PC-9 (cell line): ENCODE data around the gene BCL11A. TPM values are rescaled to one million over a fixed set of nuclear protein-coding genes. Genes with fewer than 3 reads are reported as not detected.

ENCODE experiments used
- BruUV-seq: library from RNA; stranded (reverse); fragments of 400-500 nt; replicated peaks from 2 replicates; lab custom pipeline; 2021; lab: Mats Ljungman, UMichigan
- CTCF ChIA-PET: fragments of 300-600 bp; sonication (Branson Sonifier 250); formaldehyde crosslinking; loops from one replicate; lab custom pipeline; 2022; ENCODE audit warnings: antibody characterized with exemption; lab: Charles Lee
- POLR2A ChIA-PET: fragments of 300-600 bp; sonication (Branson Sonifier 250); formaldehyde crosslinking; loops from one replicate; lab custom pipeline; 2022; ENCODE audit warnings: antibody characterized with exemption; ENCODE audit not compliant: unreplicated experiment; lab: Charles Lee
- DNase-seq, 2 experiments: peaks; one replicate each; pipeline versions ENCODE4 v3.0.0 to v3.0.0-alpha.2; 2015 to 2022; ENCODE audit warnings: mixed read lengths in 1 of 2
- H2AFZ ChIP-seq: fragments of 200-600 bp; sonication (generic); 2 replicates; pipeline ENCODE4 v1.8.1; 2017; ENCODE audit warnings: antibody characterized with exemption
- H3F3A ChIP-seq: fragments of 200-600 bp; sonication (generic); 2 replicates; pipeline ENCODE4 v1.8.1; 2017; ENCODE audit warnings: antibody characterized with exemption, mild to moderate bottlenecking, low read depth; ENCODE audit not compliant: insufficient read depth
- H3K27ac ChIP-seq: fragments of 200-600 bp; sonication (generic); 2 replicates; pipeline ENCODE4 v1.6.1; 2016; ENCODE audit warnings: mixed run types
- H3K27me3 ChIP-seq: fragments of 200-600 bp; sonication (generic); 2 replicates; pipeline ENCODE4 v1.6.1; 2016; ENCODE audit warnings: low read depth, mixed run types; ENCODE audit not compliant: insufficient read depth
- H3K36me3 ChIP-seq: fragments of 200-600 bp; sonication (generic); 2 replicates; pipeline ENCODE4 v1.6.1; 2016; ENCODE audit warnings: low read depth, mixed run types
- H3K4me1 ChIP-seq: fragments of 200-600 bp; sonication (generic); replicated peaks from 2 replicates; pipeline ENCODE4 v1.6.1; 2016; ENCODE audit warnings: mixed run types; ENCODE audit not compliant: insufficient read depth
- H3K4me2 ChIP-seq: fragments of 200-600 bp; sonication (generic); 2 replicates; pipeline ENCODE4 v1.6.1; 2017; ENCODE audit warnings: mixed run types
- H3K4me3 ChIP-seq: fragments of 200-600 bp; sonication (generic); 2 replicates; pipeline ENCODE4 v1.6.1; 2016; ENCODE audit warnings: mixed run types
- H3K79me2 ChIP-seq: fragments of 200-600 bp; sonication (generic); 2 replicates; pipeline ENCODE4 v1.6.1; 2017; ENCODE audit warnings: low read depth, mixed run types
- H3K9me2 ChIP-seq: fragments of 200-600 bp; sonication (generic); 2 replicates; pipeline ENCODE4 v1.8.1; 2017; ENCODE audit warnings: mild to moderate bottlenecking; ENCODE audit not compliant: insufficient read depth
- H3K9me3 ChIP-seq: fragments of 200-600 bp; sonication (generic); 2 replicates; pipeline ENCODE4 v1.8.1; 2016; ENCODE audit warnings: low read depth; ENCODE audit not compliant: insufficient read depth
- H4K20me1 ChIP-seq: fragments of 200-600 bp; sonication (generic); 2 replicates; pipeline ENCODE4 v1.8.1; 2017; ENCODE audit not compliant: insufficient read depth
- EZH2 ChIP-seq: fragments of 200-600 bp; sonication (generic); IDR thresholded peaks from 2 replicates; pipeline ENCODE4 v1.8.0; 2017; ENCODE audit warnings: antibody characterized with exemption, low read depth
- intact Hi-C: fragments of 100-400 bp; cut with micrococcal nuclease; formaldehyde crosslinking; loops from one replicate; pipeline ENCODE4 v1.10.0; 2022; ENCODE audit not compliant: unreplicated experiment
- total RNA-seq: library from RNA; stranded (reverse); gene quantifications from 2 replicates; pipeline ENCODE4 v1.2.3, GENCODE V29; 2021
- TF ChIP-seq, protein P1 (sequence below): fragments of 200-600 bp; sonication (generic); conservative IDR thresholded peaks from 2 replicates; pipeline ENCODE4 v1.6.1; 2017; ENCODE audit warnings: mixed run types, antibody characterized with exemption, mild to moderate bottlenecking, moderate library complexity

BCL11A gene
- total RNA-seq, 1 experiment from 2014 or later: not detected

DNA sequence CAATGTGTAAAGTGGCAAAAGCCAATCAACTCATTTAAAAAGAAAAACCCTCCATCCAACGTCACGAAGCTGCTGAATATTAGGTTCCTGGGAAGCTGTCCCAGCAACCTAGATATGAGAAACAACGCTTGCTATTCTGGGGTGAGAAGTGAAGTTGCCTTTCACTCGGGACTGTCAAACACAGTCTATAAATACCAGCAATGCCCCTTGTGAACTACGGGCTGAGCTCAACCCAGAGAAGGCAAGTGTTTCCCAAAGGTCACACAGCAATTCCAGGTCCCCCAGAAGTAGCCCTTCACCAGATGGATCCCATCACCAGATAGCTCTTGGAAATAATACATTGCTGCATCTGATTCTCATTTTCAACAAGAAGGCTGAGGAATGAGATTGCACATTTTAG is 67.9 kb downstream of the BCL11A start:
- Histone ChIP-seq H3K27me3 (peaks cover 95% of the 10 kb centered on the region), H2AFZ (no peak overlapping the region), H3K4me3 (no peak overlapping the region), H3K36me3 (no peaks in the 10 kb centered on the region), H3K79me2 (no peaks in the 10 kb centered on the region), H3K9me2 (no peaks in the 10 kb centered on the region), H3K9me3 (no peaks in the 10 kb centered on the region), H4K20me1 (no peaks in the 10 kb centered on the region), H3K27ac (no peak overlapping the region), H3K4me2 (no peak overlapping the region), H3F3A (no peaks in the 10 kb centered on the region), H3K4me1 (no peaks in the 10 kb centered on the region)
- no peak for TF ChIP-seq EZH2
- intact Hi-C loops: no loop called here
- ChIA-PET POLR2A (no interaction called here), CTCF (no interaction called here)
- DNase-seq: no peak
- no TSS peak for BruUV-seq

DNA sequence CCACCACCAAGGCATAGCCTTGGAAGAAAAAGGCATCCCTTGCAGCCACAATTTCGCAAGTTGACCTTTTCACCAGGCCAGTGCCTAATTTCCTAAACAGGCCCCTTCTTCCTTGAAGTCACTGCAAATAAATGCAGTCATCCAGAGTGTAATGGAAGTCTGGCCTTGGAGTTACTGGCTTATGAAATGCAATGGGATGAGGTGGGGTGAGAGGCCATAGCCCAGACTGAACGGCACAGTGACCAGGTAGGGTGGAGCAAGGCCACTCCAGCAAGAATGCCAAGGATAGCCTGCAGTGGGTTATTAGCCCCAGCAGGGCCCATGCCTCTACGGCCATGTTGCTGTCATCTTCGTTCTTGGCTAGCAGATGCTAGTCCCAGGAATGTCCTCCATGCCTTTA is 68.4 kb downstream of the BCL11A start:
- Histone ChIP-seq H3K4me2 (no peak overlapping the region), H3K4me3 (no peak overlapping the region), H3K27ac (no peak overlapping the region), H3K27me3 (peaks cover 95% of the 10 kb centered on the region), H3K9me3 (no peaks in the 10 kb centered on the region), H3K36me3 (no peaks in the 10 kb centered on the region), H3K9me2 (no peaks in the 10 kb centered on the region), H3F3A (no peaks in the 10 kb centered on the region), H2AFZ (no peak overlapping the region), H4K20me1 (no peaks in the 10 kb centered on the region), H3K4me1 (no peaks in the 10 kb centered on the region), H3K79me2 (no peaks in the 10 kb centered on the region)
- BruUV-seq: no TSS peak
- DNase-seq: no peak
- CTCF ChIA-PET: no interaction called here
- POLR2A ChIA-PET: no interaction called here
- TF ChIP-seq EZH2: no peak
- TF ChIP-seq, protein P1, sequence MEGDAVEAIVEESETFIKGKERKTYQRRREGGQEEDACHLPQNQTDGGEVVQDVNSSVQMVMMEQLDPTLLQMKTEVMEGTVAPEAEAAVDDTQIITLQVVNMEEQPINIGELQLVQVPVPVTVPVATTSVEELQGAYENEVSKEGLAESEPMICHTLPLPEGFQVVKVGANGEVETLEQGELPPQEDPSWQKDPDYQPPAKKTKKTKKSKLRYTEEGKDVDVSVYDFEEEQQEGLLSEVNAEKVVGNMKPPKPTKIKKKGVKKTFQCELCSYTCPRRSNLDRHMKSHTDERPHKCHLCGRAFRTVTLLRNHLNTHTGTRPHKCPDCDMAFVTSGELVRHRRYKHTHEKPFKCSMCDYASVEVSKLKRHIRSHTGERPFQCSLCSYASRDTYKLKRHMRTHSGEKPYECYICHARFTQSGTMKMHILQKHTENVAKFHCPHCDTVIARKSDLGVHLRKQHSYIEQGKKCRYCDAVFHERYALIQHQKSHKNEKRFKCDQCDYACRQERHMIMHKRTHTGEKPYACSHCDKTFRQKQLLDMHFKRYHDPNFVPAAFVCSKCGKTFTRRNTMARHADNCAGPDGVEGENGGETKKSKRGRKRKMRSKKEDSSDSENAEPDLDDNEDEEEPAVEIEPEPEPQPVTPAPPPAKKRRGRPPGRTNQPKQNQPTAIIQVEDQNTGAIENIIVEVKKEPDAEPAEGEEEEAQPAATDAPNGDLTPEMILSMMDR: no peak
- intact Hi-C loops: no loop called here

- CTCF ChIA-PET: no interaction called here
Measured at GRCh38 chr2:60484133-60484645, 69.3 kb downstream of the BCL11A start.

More at GRCh38 chr2:60484133-60484645, 69.3 kb downstream of the BCL11A start:
- no peaks in the 10 kb centered on the region for H3K36me3 ChIP-seq
- no peaks in the 10 kb centered on the region for H3K4me1 ChIP-seq
- no peak for DNase-seq
- peaks cover 95% of the 10 kb centered on the region for H3K27me3 ChIP-seq
- no peaks in the 10 kb centered on the region for H3F3A ChIP-seq
- H3K4me2 ChIP-seq: no peak overlapping the region
- H3K9me2 ChIP-seq: no peaks in the 10 kb centered on the region
- no peak overlapping the region for H2AFZ ChIP-seq
- intact Hi-C loops: no loop called here
- no peaks in the 10 kb centered on the region for H3K79me2 ChIP-seq
- H3K27ac ChIP-seq: no peak overlapping the region
- no peaks in the 10 kb centered on the region for H4K20me1 ChIP-seq
- H3K4me3 ChIP-seq: no peak overlapping the region
- BruUV-seq: no TSS peak
- no peaks in the 10 kb centered on the region for H3K9me3 ChIP-seq
- POLR2A ChIA-PET: no interaction called here
- no peak for TF ChIP-seq EZH2
- TF ChIP-seq, protein P1: no peak
